NCI-H748 treated with DMSO at 0.1 percent for 48 hours (cell line): Measurements from ENCODE around the gene NEK3.
"Not testable (repeated sequence)": the region's sequence is repeated elsewhere in the genome, so short reads cannot be mapped to it uniquely, and the experiment has no call there.

Experiments used
- DNase-seq: peaks from one replicate; lab custom pipeline; 2025; lab: John Stamatoyannopoulos, UW

The NEK3 gene

DNA sequence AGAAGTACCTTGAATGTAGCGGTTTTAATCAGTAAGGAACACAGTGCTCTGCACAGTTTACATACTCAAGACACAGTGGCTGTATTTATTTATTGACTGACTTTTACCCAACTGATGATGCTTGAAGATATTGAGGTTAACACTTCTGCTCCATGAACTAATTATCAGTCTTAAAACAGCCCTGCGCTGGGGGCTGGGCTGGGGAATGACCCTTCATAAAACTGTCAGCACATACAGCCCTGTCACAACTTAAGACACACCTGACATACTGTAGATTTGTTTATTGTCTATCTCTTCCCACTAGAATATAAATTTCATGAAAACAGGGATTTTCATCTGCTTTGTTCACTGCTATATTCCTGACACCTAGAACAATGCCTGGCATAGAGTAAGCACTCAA lies 41.3 kb downstream of the NEK3 start:
- no peak for DNase-seq

DNA sequence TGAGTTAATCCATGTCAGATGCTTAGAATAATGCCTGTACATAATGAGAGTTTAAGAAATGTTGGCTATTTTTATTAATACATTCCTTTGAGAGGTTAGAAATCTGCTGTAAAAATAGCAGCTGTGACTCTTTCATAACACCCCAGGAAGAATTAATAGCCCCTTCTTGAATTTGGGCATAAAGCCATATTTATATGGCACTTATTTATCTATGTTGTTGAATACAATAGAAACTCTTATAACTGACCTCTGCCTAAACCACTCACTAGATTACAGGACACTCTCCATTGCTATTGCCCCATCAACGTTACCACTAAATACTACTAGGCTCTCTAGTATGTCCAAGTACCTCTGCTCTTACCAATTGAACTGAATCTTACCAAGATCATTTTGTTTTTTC lies 46.8 kb downstream of the NEK3 start:
- no peak for DNase-seq

DNA sequence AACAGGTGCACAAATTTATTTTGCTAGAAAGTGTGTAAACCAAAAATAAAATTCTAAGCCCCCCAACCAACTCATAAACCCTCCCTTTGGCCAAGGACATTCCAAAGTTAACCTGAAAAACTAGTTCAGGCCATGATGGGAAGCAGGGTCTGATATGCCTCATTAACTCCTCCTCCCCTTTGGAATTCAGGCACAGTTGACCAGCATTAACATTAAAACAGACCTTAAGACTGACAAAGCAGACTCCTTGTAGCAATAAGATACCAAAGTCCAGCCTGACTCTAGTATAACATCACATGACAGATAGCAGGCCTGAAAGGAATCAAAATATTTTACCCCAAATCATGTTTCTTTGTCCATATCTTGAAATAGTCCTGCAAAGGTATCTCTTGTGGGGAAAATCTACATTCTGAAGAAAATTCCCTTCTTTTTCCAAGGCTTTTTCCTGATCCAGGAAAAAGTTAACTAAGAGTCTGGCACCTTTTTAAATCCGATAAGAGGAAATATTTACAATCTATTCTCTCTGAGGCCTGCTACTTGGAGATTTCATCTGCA lies 50.2 kb downstream of the NEK3 start:
- DNase-seq: no peak

DNA sequence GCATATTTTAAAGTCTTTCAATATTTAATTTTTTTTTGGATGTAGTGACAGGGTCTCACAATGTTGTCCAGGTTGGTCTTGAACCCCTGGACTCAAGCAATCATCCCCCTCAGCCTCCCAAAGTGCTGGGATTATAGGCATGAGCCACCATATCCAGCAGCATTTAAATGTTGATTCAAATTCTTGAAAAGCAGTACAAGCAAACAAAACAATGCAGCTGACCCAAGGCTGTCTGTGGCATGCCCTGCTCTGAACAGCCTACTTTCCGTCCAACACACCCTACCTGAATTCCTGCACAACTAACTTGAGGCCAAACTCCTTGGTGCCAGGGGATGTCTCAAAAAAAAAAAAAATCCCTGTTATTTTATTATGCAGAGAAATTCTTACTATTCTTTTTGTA lies 53.6 kb downstream of the NEK3 start:
- DNase-seq: no peak

DNA sequence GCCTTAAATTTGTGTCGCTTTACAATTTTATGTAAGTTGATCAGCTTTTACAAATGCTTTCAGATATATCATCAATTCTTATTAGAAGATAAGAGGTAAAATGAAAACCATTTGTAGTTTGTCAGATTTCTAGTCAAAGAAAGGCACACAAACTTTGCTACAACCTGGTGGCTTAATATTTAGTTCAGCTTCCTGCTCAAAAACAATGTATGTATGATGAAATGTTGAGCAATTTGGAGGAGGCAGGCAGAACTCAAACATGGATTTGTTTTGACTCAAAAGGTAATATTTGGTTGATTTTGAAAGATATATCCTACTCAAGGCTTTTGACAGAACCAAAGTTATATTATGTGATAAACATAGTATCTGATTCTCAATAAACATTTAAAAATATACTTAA lies 54.8 kb downstream of the NEK3 start:
- no peak for DNase-seq

DNA sequence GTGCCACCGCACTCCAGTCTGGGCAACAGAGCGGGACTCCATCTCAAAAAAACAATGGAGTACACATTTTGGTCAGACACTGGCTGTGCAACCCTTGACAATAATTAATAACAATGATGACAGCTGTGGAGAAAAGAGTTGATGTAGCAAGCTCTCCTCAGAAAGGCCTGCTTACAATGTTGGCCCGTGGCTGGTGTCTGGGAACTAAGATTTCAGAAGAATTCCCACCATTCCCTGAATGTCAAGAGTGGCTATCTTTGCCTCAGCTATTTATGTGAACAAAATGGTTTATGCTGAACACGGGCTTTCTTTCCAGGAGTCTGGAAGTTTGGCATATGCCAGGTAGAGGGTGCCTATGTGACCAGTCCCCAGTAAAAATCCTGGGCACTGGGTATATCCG lies 56.0 kb downstream of the NEK3 start:
- DNase-seq: no peak

DNA sequence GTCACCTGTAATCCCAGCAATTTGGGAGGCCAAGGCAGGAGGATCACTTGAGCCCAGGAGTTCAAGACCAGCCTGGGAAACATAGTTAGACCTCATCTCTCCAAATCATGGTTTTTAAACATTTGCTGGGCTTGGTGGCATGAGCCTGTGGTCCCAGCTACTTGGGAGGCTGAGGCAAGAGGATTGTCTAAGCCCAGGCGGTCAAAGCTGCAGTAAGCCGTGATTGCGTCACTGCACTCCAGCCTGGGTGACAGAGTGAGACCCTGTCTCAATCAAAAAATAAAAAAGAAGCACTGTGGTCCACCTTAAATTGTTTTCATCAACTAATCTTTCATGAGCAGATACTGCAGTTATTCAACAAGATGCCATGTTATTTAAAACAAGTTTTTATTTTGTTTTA lies 57.0 kb downstream of the NEK3 start:
- not testable (repeated sequence) for DNase-seq

DNA sequence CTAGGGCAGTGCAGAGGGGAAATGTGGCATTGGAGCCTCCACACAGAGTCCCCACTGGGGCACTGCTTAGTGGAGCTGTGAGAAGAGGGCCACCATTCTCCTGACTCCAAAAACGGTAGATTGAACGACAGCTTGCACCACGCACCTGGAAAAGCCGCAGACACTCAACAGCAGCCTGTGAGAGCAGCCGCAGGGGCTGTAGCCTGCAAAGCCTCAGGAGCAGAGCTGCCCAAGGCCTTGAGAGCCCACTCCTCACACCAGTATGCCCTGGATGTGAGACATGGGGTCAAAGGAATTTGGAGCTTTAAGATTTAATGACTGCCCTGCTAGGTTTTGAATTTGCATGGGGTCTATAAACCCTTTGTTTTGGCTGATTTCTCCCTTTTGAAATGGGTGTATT lies 62.2 kb downstream of the NEK3 start:
- no peak for DNase-seq

DNA sequence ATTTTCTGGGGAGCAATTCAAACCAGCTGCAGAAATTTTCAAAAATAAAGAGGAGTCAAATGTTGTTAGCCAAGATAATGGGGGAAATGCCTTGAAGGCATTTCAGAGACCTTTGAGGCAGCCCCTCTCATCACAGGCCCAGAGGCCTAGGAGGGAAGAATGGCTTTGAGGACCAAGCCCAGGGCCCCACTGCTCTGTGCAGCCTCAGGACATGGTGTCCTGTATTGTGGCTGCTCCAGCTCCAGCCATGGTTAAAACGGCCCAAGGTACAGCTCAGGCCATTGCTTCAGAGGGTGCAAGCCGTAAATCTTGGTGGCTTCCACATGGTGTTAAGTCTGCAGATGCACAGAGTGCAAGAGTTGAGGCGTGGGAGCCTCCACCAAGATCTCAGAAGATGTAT lies 62.6 kb downstream of the NEK3 start:
- no peak for DNase-seq

DNA sequence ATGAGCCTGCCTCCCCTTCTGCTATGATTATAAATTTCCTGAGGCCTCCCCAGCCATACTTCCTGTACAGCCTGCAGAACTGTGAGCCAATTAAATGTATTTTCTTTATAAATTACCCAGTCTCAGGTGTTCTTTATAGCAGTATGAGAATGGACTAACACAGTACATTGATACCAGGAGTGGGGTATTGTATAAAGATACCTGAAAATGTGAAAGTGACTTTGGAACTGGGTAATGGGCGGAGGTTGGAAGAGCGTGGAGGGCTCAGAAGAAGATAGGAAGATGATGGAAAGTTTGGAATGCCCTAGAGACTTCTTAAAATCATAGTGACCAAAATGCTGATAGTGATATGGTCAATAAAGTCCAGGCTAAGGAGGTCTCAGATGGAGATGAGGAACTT lies 63.3 kb downstream of the NEK3 start:
- DNase-seq: no peak

DNA sequence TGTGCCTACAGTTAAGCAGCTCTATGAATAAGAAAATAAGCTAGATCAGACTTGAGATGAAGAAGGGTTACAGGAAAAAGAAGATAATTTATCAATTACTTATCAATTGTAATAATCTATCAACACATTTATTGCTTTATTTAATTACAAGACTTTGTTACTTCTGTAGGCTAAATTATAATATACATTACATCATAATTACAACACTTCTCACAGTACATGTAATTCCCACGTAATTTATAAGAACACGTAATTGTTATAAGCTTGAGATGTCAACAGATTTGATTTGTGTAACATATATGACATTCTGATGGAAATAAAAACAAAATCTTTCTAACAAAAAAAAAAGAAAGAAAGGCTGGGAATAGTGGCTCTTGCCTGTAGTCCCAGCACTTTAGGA lies 67.3 kb downstream of the NEK3 start:
- DNase-seq: no peak

DNA sequence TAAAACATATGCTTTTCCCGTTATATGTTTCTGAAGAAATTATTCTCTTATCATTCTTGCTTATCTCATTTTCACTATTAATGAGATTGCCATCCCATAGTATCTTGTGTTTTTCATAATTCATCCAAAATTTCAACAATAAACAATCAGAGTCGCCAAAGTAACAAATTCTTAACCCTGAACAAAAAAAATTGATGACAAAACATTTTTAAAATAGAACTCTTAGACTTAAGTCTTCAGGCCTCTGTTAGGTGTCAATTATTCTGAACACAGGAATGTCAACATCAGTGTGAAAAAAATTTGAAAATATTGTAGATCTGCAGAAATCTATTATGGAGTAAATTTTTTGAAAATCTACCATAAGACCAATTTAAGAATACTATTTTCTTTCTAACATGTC lies 67.9 kb downstream of the NEK3 start:
- no peak for DNase-seq

DNA sequence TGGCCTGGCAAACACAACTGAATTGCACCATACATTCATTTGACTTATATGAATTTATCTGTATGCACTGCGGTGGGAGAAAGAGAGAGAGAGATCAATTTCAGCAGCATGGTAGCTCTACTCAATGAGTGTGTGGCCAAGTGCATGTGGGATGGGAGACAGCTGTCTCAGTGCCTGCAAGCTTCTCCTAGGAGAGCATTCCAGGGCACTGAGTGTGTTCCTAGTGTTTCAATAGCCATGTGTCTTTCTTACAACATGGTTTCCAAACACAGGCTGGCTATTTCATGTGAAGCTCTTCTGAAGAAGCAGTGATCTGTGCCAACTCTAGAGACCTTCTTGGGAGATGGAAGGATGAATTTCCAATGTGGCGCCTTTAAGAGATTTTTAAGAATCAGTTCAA lies 74.0 kb downstream of the NEK3 start:
- DNase-seq: no peak

DNA sequence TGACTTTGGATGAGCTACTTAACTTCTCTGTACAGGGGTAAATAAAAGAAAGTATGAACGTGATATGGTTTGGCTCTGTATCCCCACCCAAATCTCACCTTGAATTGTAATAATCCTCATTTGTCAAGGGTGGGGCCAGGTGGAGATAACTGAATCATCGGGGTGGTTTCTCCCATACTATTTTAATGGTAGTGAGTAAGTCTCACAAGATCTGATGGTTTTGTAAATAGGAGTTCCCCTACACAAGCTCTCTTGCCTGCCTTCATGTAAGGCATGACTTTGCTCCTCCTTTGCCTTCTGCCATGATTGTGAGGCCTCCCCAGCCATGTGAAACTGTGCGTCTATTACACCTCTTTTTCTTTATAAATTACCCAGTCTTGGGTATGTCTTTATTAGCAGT lies 74.4 kb downstream of the NEK3 start:
- DNase-seq: not testable (repeated sequence)
